HG03097 (cell line): Measurements from ENCODE around the gene ACADSB.

Experiments
- ATAC-seq: cut with Tn5 transposase; IDR thresholded peaks from one replicate; pipeline ENCODE4 v1.9.1; 2021; ENCODE audit not compliant: unreplicated experiment, low FRiP score

ACADSB gene

DNA sequence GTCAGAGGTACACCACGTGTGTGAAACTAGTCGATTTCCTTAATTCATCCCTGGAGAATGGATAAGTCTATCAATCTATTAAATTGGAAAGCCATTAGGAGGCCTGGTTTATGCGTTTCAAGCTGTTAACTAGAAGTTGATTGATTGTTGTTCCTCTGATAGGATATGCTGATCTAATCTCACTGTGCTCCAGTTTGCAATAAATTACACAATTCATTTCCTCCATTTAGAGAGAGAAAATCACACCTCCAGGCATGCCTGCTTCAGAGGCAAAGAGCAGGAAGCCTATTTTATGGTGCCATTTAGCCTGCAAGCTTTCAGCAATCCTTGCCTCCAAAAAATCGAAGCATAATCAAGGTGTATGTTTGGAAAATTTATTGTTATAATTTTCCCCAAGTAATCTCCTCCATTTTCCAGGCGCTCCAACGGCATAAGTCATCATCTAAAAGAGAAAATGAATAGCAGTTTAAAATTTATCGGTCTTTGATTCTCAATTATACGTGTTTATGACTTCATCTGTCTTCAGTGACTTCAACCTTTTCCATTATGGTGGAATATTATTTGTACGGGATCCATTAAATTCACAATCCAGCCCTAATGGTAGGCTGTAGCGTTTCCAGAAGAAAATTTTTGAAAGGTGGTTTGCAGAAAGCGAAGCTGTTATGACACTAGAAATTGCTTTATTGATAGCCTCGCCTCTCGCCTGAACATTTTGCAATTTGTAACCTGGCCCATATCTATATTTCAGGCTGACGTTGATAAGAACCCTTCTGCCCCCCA is 84.0 kb downstream of the ACADSB start:
- no peak for ATAC-seq

DNA sequence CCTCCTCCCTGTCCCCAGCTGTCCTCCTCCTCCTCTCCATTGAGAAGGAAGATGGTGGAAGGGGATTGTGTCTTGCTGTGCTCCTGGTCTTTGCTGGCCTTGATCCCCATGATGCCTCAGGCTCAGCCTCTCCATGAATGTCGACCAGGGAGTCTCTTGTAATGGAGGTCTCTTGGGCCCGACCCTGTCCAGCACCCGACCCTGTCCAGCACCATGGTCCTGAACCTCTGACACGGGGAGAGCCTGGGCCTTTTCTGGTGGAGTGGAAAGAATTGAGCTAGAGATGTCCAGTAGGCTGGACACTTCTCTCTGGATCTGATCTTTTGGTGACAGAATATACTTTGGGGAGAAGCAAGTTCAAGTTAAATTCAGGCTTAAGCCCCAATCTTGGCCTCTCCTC is 84.7 kb downstream of the ACADSB start:
- no peak for ATAC-seq

DNA sequence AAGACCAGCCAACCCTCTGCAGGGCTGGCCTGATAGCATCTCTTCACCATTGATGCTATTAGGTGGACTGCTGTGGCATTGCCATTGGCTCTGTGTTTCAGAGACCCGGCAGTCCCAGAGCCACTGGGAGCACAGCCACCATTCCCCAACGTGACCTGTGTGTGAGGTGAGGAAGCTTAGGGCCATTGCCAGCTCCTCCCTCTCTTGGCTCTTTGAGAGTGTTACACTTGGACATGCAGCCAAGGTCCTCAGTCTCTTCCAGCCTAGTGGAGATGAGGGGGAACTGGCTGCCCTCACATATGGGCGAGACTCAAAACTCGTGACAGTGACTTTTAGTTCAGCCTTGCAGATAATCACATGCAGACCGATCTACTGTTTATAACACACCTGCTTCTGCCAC is 87.6 kb downstream of the ACADSB start:
- no peak for ATAC-seq

DNA sequence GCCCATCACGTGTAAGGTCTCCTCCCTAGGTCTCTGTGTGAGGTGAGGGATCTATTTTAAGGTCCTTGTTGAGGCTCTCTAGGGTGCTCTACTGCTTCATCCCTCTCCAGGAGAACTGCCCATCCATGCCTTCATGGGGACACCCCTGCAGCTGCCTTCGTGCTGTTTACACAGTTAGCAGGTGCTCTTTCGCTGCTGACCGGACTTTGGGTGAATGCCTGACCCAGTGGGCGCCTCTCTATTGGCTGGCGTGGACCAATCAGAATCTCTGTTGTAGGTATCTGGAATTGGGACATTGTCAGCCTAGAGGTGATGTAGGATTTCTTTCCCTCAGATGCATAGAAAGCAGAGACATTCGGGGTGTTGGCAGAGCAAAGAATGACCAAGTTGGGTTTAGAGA is 88.2 kb downstream of the ACADSB start:
- no peak for ATAC-seq

- no peak for ATAC-seq
These were observed 91.4 kb downstream of the ACADSB start for GRCh38 chr10:123100030-123100762.

GRCh38 chr10:123101872-123102271 is 93.1 kb downstream of the ACADSB start:
- ATAC-seq: no peak

GRCh38 chr10:123102673-123103072 is 93.9 kb downstream of the ACADSB start:
- no peak for ATAC-seq

DNA sequence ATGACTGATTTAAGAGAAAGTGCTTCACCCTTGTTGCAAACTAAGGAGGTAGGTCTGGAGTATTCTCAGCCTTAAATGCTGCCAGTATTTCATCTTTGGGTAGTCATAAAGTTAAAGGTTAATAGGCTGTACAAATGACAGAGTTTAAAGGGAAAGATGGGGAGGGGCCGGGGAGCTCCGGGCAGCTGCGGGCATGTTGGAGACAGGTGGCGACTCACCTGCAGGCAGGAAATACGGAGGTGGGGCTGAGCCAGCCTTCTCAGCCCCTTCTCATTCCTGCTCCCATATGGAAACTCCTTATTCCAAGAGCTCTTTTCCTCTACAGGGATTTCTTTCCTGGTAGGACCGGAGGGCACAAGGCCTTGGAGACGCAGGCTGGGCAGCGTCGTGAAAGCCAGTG is 95.1 kb downstream of the ACADSB start:
- no peak for ATAC-seq
